Stimulated activated CD4-positive, alpha-beta T cell treated with anti-CD3 and anti-CD28 coated beads, Interleukin-4, amount 100 ng/mL, for 4 hours (primary cell): ENCODE results near the gene STAC.
"Not testable (repeated sequence)": the region's sequence is repeated elsewhere in the genome, so short reads cannot be mapped to it uniquely, and the experiment has no call there.

Experiments
- DNase-seq, 2 experiments: peaks; one replicate each; pipeline ENCODE4 v3.0.0-alpha.2; 2020

STAC gene

GRCh38 chr3:36417237-36417636 is 36.9 kb downstream of the STAC start:
- DNase-seq: no peak

- DNase-seq: no peak
Measured at GRCh38 chr3:36418296-36418695, 38.0 kb downstream of the STAC start.

- DNase-seq: no peak
Measured at GRCh38 chr3:36428445-36428844, 48.1 kb downstream of the STAC start.

GRCh38 chr3:36429986-36430485 is 49.7 kb downstream of the STAC start:
- DNase-seq: no peak

- no peak for DNase-seq
Measured at GRCh38 chr3:36433511-36433910, 53.2 kb downstream of the STAC start.

- DNase-seq: no peak
Measured at GRCh38 chr3:36434687-36435426, 54.6 kb downstream of the STAC start.

- DNase-seq: no peak
Measured at GRCh38 chr3:36443028-36443686, 62.9 kb downstream of the STAC start.

GRCh38 chr3:36444909-36445308 is 64.6 kb downstream of the STAC start:
- no peak for DNase-seq

GRCh38 chr3:36446276-36446675 is 66.0 kb downstream of the STAC start:
- no peak for DNase-seq

GRCh38 chr3:36447061-36447460 is 66.8 kb downstream of the STAC start:
- DNase-seq: no peak

GRCh38 chr3:36451816-36452215 is 71.5 kb downstream of the STAC start:
- no peak for DNase-seq

GRCh38 chr3:36453213-36453612 is 72.9 kb downstream of the STAC start:
- DNase-seq: not testable (repeated sequence)

GRCh38 chr3:36453896-36454295 is 73.6 kb downstream of the STAC start:
- DNase-seq: not testable (repeated sequence)

GRCh38 chr3:36455406-36455805 is 75.1 kb downstream of the STAC start:
- DNase-seq: no peak

- no peak for DNase-seq
Measured at GRCh38 chr3:36456784-36457183, 76.5 kb downstream of the STAC start.

GRCh38 chr3:36457667-36458066 is 77.4 kb downstream of the STAC start:
- no peak for DNase-seq

GRCh38 chr3:36459177-36459576 is 78.9 kb downstream of the STAC start:
- no peak for DNase-seq

- DNase-seq: no peak
Measured at GRCh38 chr3:36461597-36461996, 81.3 kb downstream of the STAC start.

GRCh38 chr3:36472045-36472444 is 91.7 kb downstream of the STAC start:
- DNase-seq: not testable (repeated sequence)

GRCh38 chr3:36475558-36475957 is 95.3 kb downstream of the STAC start:
- no peak for DNase-seq

- DNase-seq: no peak
Measured at GRCh38 chr3:36476286-36476942, 96.1 kb downstream of the STAC start.

GRCh38 chr3:36477655-36478054 is 97.4 kb downstream of the STAC start:
- DNase-seq: no peak

GRCh38 chr3:36480911-36481648 is 100.8 kb downstream of the STAC start:
- DNase-seq: no peak
